HG02798 (cell line): Measurements from ENCODE around the gene TMEM45B.
A peak's percentile ranks its signal among the peaks of the same experiment; 100 is the strongest.

Experiments used
- ATAC-seq: cut with Tn5 transposase; IDR thresholded peaks from one replicate; pipeline ENCODE4 v1.9.1; 2021; ENCODE audit warnings: mild to moderate bottlenecking; ENCODE audit not compliant: unreplicated experiment, poor library complexity

The TMEM45B gene

DNA sequence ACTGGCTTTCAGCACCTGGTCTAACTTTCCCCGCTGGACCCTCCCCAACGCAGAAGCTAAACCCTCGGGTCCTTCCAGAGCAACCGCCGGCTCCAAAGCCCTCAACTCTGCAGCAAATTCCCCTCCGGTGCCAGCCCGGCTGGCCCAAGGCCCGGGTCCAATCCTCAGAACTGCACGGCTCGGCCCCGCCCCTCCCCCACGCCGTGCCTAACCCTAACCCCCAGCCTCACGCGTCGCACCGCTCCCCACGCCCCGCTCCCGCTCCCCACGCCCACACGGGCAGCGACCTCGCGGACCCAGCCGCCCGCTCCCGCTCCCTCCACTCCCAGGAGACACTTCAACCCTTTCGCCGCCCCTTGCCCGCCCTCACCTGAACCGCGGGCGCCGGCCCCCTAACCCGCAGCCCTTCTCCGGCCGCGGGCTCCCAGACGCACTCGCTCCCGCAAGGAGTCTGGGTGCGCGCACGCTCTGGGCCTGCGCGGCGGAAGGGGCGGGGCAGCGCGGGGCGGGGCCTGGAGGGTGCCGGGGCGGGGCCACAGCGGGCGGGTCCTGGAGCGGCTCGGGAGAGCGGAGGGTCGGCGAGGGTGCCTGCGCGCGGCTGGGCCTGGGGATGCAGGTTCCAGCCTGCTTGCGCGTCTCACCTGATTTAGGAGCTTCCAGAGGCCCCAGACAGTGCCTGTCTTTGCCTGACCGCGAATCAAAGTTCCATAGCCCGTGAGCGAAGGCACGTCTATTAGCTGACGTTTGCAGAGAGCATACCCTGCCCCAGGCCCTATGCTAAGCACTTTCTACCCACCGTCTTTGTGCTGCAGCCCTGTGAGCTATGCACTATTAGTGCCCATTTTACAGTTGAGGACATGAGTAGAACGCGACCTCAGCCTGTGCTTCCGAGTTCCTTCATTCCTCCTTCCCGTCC is 79.7 kb downstream of the TMEM45B start, which contains the start of gene NFRKB:
Gene NFRKB, minus strand, starts transcription at position 453 of the 916 bp plus-strand sequence. CDS start 2,729 bp downstream, outside the sequence.
- ATAC-seq, result peak; percentile 95

DNA sequence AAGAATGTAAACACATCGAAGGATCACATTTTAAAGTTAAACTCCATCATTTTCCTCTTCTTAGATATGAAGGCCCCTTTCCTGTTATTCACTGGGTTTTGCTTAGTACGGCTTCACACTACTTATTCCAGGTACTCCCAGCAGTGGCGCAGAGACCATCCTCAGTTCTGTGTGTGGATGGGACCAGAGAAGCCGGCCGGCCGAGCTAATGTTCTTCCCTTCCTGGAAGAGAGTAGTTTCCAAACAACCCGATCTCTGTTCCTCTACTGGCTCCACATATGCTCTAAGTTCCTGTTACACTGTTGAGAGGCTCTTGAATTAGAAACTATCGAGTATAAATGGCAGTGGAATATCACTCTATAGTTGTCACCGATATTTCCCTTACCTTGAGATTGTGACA is 80.4 kb downstream of the TMEM45B start:
- no peak for ATAC-seq

DNA sequence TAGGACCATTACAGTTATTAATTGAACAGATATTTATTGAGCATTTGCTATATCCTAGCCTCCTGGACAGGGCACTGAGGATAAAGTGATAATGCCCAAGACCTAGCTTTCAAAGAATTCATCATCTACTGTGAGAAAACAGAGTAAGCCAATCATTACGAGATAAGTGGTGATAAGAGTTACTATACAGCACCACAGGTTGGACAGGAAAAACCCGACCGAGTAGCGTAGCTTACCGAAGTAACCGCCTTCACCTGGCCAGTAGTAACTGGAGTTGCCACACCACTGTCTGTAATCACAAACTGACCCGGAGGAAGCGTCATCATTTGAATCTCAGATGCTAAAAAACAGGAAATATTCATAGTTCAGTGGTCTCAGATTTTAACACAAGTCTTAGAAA is 89.8 kb downstream of the TMEM45B start:
- no peak for ATAC-seq
